Measurements from ENCODE around the gene ANKDD1A.

GRCh38 chr15:64950888-64951287, 39.2 kb downstream of the ANKDD1A start:
- TF ChIP-seq ZNF324 (tag by site-specific recombination; IDR thresholded peaks at IDR 0.05) (no peak), CTCF (tag by site-specific recombination; IDR thresholded peaks at IDR 0.05) (no peak), ZNF76 (tag by site-specific recombination; IDR thresholded peaks at IDR 0.05; ENCODE audit: borderline replicate concordance, low read depth) (no peak), ZNF114 (tag by site-specific recombination; IDR thresholded peaks at IDR 0.05) (no peak), YY2 (tag by site-specific recombination; IDR thresholded peaks at IDR 0.05) (no peak), ZNF561 (tag by site-specific recombination; IDR thresholded peaks at IDR 0.05; ENCODE audit: borderline replicate concordance) (no peak), ZNF311 (tag by site-specific recombination; IDR thresholded peaks at IDR 0.05; ENCODE audit: borderline replicate concordance) (no peak), ZNF175 (tag by site-specific recombination; IDR thresholded peaks at IDR 0.05) (no peak), ZNF449 (tag by site-specific recombination; IDR thresholded peaks at IDR 0.05) (no peak), ZNF23 (tag by site-specific recombination; IDR thresholded peaks at IDR 0.05; ENCODE audit: borderline replicate concordance) (no peak), TCF7L2 (IDR thresholded peaks at IDR 0.05; ENCODE audit: borderline replicate concordance, low read depth, low read length) (no peak), ZBTB26 (tag by site-specific recombination; optimal IDR thresholded peaks at IDR 0.05) (no peak), SP2 (tag by site-specific recombination; IDR thresholded peaks at IDR 0.05) (no peak), ZNF707 (tag by site-specific recombination; IDR thresholded peaks at IDR 0.05) (no peak)

All from HEK293 (cell line).